HT-29 (cell line): Measurements from ENCODE around the gene PAK1. TPM values are rescaled to one million over a fixed set of nuclear protein-coding genes. Genes with fewer than 3 reads are reported as not detected.
"Not testable (repeated sequence)": the region's sequence is repeated elsewhere in the genome, so short reads cannot be mapped to it uniquely, and the experiment has no call there.

ENCODE experiments used
- DNase-seq: peaks from one replicate; pipeline ENCODE4 v3.0.0-alpha.2; 2015; ENCODE audit warnings: low spot score
- total RNA-seq: library from RNA; depleted of rRNA; stranded (reverse); fragments of >200 nt; shearing (Covaris generic); gene quantifications from 2 replicates; pipeline ENCODE4 v1.2.3, GENCODE V29; 2014; rRNA removed

The PAK1 gene
- total RNA-seq = 64.3 and 71.5 TPM in 2 replicates

DNA sequence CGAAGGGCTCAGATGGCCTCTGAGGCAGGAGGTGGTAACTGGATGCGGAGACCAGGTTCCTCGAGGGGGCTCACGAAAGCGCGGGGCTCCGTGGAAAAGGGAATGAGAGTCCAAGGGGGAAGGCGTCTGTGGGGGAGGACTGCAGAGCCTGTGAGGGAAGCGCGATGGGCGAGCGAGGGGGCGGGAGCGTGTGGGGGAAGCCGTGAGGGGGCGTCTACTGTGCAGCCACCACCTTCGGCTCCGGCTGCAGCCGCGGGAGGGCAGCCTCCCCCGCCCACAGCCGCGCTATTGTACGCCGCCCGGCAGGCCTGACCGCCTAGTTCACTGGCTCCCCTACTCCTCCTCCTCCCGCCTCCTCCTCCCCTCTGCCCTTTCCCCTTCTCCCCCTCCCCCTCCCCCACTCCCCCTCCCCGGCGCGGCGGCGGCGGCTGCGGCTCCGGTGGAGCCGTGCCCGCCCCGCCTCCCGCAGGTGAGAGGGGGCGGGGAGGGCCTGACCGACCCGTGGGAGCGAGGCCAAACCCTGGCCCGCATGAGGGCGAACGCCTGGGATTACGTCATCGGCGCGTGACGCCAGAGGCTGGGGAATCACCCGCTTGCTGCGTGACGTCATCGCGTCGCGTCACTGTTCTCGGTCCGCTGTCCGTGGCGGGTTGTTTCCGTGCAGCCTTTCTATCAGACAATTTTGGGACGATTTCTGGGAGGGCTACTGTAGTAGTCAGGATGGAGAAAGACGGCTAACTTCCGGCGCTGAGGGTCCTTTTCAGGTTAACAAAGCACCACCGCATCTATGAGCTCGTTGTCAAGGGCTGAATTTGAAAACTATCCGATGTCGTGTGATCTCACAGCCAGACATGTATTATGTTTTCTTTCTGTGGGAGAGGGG, at the start of gene PAK1:
Gene PAK1, minus strand, starts transcription at position 294 of the 883 bp plus-strand sequence. CDS start 81,574 bp downstream, outside the sequence.
- peak; percentile 96 for DNase-seq

DNA sequence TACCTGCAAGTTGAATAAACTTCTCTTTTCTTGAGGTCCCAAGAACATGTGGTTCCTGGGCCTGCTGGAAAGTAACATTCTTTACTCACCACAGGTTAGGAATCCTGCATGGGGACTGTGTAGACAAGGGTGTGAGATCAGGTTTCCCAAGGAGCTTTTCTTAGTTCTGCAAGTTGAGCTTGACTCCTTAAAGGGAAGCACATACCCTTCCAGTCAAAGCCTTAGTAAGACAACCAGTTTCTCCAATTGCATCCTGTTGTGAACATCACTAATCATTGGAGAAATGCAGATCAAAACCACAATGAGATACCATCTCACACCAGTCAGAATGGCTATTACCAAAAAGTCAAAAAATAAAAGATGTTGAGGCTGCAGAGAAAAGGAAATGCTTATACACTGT, 48.3 kb upstream of the PAK1 start:
- no peak for DNase-seq

DNA sequence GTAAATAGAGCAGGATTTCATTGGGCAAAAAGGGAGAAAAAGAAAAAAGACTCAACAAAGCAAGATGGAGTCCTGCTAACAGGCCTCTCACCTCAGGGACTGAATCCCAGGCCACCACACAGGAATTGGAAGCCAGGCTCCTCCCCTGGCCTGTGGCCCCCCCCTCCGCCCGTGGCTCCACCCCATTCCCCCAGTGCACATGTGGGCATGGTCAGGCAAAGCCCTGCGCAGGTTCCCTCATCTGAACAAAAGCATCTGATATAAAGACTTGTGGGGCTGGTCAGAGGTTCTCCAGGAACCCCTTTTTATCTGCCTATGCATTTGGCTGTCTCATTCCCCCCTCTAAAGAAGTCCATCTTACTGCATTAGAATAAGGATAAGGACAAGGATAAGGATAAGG, 46.0 kb upstream of the PAK1 start:
- no peak for DNase-seq

DNA sequence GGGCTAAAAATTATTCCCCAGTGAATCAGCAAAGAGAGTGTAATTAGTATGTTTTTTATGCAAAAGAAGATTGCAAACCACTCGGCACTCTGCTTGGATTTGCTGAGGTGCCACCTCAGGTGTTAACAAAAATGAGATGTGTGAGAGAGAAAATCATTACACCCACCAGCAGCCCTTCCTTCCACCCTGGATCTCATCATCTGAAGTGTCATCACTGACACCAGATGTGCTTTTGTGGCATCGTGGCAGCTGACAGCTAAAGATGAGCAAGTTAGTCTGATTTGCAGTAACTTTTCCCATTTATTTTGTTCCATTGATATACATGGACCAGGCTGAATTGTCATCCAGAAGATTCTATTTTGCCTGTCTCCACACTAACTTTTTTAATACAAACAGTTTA, 44.6 kb upstream of the PAK1 start:
- DNase-seq = no peak

DNA sequence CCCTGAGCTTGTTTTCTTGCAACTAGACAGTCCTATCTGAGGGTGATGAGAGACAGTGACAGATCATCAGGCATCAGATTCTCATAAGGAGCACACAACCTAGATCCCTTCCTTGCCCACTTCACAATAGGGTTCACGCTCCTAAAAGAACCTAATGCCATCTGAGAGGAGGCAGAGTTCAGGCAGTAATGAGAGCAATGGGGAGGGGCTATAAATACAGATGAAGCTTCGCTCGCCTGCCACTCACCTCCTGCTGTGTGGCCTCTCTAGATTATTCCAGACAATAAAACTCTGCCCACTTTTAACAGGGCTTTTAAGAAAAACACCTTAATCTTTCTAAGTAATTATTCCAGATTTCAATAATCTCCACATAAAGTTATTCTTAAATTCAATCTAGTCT, 43.9 kb upstream of the PAK1 start:
- DNase-seq = no peak

DNA sequence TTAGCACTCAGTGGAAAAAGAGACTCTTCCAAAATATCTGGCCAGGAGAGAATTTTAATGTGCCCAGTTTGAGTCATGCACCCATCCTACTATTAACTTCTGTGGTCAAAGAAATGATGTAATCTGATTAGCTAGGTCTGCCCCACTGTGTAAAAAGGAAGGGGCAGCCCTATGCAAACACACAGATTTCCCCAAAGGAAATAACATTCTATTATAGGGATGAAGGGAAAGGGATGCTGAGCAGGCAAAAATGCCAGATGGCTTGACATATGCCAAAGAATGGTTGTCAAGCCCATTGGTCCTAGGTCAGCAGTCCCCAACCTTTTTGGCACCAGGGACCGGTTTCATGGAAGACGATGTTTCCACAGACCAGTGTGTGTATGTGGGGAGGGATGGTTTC, 43.3 kb upstream of the PAK1 start:
- DNase-seq = no peak

DNA sequence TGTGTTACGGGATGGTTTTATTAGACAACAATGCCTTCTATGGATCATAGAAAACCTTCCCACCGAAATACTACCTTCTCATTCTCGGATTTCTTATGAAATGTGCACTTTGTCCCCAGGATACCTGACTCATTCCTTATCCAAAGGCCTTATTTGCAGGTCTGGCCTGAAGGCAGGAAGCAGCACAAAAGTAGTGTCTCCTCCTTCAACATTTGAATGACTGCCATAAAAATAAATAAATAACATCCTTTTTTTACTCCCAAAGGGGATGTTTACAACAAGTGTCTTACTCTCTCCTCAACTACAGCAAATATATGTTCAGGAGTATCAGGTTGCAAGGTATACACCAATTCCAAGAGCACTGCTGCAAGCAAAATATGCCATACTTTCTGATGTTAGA, 41.6 kb upstream of the PAK1 start:
- DNase-seq = peak; percentile 88

DNA sequence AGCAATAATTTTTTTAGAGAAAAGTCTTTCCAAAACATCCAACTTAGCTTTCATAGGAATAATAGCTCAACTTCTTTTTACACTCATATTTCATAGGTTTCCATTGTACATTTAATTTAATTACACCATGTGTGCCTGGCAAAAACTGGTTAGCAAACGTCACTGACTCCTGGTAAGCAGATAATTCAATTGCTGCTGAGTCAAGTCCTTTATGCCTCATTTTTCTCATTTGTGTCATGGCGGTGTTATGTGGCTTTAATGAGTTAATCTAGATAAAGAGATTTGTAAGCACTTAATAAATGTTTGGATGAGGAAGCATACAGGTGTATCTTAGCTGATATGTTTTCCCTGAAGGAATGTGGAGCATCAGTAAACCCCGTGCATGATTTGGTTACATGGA, 41.2 kb upstream of the PAK1 start:
- DNase-seq = peak; percentile 11

DNA sequence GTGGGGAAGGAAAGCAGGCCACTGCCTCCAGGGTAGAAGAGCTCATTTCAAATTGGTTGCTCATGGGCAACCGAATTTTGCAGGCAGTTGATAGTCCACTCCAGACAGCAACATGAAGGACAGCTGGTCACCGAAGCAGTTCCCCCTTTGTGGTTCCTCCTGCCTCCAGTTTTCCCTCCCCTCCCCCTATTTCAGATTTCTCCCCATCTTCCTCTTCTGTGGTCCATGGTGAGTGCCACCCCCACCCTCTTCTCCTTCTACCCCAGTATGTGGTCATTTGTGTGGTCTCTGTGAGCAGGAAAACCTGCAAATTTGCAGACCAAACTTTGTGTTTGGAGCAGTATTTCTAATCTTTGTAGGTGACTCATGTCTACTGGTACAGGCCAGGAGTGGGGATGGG, 38.2 kb upstream of the PAK1 start:
- no peak for DNase-seq

DNA sequence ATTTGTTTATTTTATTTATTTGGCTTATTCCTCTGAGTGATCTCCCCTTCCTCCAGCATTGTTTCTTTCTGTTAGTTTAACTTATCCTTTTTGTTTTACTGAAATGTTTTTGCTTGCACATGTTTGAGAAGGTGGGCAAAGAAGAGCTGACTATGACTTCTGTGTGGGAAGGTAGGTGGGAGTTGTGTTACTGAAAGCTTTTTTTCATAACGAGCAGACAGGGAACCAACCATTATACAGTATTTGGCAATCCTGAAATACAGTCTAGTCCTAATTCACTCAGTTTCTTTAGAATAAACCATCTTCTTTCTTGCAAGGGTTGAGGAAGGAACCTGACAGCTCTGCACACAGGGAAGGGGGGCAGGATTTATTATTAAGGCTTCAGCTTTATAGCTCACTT, 37.0 kb upstream of the PAK1 start:
- DNase-seq = no peak

DNA sequence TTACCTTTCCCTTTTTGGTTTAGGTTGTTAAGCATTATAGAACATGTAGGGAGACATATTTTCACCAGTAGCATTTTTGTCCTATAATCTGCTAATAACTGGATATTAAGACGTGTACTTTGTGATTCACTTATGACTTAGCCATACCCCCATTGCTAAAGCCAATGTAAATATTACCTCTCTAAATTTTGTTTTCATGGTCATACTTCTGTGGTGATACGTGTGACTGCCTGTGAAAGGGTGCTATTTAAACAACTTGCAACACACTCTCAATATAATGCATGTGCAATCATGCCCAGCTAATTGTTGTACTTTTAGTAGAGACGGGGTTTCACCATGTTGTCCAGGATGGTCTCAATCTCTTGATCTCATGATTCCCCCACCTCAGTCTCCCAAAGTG, 36.2 kb upstream of the PAK1 start:
- DNase-seq = no peak

DNA sequence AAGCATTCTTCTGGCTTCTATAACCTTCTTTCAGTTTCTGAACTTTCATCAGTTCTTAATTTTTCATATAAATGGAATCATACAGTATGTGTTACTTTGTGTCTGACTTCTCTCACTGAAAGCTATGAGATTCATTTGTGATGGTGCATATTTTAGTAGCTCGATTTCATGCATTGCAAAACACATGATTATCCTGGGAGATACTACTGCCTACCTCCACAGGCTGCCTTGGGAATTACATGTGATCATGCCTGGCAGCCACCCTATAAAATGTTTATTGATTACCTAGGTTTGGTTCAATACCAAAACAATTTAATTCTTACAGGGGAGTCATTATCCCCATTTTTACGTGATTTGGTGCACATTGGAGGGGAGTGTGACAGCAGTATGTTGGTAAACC, 34.1 kb upstream of the PAK1 start:
- peak; percentile 19 for DNase-seq

DNA sequence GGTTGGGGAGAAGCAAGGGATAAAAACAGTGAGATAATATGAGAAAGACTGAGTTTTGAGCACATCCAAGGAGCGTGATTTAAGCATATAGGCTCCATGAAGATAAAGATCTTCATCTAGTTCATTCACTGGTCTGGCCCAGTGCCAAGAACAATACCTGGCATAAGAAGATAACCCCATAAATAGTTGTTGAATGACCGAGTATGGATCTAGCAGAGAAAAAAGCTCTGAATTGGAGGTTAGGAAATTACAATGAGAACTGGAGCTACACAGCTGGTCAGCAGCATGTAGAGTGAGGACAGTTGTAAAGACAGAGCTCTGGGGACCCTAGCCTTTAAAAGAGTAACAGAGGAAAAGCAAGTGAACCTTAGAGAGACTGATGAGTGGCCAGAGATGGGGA, 33.0 kb upstream of the PAK1 start:
- peak; percentile 89 for DNase-seq

DNA sequence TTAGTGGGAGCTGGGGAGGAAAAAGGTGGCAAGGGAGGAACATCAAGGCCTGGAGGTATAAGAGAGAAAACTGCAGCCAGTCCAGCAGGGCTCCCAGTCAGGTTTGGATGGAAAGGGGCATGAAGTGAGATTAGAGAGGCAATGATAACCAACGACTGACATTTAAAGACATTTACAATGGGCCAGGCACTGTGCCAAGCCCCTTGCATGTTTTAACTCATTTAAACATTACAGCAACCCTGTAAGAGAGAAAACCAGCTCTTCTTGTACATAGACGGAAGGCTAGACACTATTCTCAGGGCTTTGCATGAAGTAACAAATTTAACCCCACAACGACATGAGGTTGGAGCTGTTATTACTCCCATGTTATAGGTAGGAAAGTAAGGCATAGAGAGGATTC, 32.1 kb upstream of the PAK1 start:
- DNase-seq = no peak

DNA sequence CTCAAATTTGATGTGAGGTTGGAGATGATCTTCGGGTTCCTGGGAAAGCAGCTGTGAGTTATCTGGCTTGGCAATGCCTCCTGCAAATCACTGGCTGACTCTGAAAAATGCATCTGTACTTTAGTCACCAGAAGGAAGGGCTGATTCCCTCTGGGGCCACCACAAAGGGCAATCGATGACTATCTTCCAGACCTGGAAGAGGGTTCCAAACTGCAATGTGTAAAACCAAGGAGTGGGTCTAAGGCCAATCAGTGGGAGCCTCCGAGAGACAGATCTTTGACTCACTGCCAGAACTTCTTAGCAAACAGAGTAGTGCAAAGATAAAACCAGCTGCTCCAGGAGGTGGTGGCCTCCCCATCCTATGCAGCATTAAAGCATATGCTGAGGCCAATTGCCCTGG, 29.1 kb upstream of the PAK1 start:
- DNase-seq = peak; percentile 28

DNA sequence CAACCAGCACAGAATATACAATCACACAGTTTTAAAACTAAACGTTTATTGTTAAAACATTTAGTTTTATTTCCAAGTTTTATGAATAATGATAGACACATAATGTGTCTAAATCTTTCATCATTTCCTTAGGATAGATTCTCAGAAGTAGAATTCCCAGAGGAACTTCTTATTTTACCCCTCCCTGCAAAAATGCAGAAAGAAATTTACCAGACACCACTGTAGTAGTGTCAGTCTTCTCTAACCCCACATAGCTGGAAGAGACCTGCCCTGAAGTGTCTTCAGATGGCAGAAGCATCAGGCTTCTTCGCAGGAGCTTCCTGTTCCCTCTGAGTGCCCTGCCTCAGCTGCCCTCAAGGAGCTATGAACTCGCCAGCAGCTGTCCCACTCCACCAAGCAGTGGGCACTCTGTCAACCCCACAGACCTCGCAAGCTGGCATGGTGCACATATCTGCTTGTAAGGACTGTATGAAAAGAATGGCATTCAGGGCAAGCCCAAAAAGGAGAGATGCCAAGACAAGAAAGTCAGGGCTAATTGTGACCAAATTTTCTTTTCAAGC, 28.5 kb upstream of the PAK1 start:
- no peak for DNase-seq

DNA sequence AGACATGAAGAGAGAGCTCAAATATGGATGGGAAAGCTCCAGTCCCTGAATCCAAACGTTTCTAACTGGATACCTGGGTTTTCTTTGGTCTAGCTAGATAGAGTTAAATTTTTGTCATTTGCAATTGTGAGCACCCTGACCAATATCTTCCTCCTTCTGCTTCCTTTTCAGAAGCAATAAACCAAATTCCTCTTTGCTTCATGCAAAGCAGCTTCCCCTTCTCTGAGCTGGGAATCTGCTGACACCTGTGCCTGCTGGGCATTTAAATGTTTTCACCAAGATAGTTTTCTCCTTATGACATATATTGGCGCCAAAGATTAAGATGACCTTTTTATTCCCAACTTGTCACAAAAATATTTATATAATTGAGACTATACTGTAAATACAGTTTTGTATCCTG, 27.9 kb upstream of the PAK1 start:
- DNase-seq = no peak

DNA sequence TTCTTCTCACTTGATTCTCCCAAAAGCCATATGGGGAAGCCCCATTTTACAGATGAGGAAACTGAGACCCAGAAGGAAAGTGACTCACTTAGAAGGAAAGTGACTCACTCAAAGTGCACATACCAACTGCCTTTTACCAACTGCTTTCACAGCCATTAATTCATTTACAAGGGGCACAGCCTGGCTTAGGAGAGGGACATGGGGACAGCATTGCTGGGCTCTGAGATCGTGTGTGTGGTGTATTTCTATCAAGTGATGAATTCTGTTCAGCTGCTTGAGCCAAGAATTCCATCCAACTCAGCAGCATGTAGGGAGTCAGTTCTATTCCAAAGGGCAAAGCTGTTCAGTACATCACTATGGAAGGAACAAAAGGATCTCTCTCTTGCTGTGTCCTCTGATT, 23.5 kb upstream of the PAK1 start:
- no peak for DNase-seq

DNA sequence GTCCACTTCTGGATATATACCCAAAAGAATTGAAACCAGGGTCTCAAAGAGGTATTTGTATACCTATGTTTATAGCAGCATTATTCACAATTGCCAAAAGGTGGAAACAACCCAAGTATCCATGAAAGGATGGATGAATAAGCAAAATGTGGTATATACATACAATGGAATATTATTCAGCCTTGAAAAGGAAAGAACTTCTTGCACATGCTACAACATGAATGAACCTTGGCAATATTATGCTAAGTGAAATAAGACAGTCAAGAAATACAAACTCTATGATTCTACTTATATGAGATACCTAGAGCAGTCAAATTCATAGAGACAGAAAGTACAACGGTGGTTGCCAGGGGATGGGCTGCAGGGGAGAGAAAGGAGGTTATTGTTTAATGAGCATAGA, 21.6 kb upstream of the PAK1 start:
- no peak for DNase-seq

DNA sequence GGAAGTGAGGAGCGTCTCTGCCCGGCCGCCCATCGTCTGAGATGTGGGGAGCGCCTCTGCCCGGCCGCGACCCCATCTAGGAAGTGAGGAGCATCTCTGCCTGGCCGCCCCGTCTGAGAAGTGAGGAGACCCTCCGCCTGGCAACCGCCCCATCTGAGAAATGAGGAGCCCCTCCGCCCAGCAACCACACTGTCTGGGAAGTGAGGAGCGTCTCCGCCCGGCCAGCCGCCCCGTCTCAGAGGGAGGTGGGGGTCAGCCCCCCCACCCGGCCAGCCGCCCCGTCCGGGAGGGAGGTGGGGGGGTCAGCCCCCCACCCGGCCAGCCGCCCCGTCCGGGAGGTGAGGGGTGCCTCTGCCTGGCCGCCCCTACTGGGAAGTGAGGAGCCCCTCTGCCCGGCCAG, 16.1 kb upstream of the PAK1 start:
- not testable (repeated sequence) for DNase-seq

DNA sequence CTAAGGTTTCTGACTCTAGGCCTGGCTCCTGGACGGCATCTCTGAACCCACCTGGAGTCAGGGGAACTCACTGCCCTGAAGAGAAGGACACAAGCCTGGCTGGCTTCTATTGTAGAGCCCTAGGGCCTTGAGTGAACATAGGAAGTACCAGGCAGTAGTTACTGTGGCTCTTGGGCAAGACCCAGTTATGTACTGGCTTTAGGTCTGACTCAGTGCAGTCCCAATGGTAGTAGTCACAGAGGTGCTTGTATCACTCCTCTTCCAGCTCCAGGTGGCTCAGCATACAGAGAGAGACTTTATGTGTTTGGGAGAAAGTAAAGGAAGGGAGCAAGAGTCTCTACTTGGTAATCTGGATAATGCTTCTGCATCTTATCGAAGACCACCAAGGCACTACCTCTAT, 13.9 kb upstream of the PAK1 start:
- DNase-seq = no peak

DNA sequence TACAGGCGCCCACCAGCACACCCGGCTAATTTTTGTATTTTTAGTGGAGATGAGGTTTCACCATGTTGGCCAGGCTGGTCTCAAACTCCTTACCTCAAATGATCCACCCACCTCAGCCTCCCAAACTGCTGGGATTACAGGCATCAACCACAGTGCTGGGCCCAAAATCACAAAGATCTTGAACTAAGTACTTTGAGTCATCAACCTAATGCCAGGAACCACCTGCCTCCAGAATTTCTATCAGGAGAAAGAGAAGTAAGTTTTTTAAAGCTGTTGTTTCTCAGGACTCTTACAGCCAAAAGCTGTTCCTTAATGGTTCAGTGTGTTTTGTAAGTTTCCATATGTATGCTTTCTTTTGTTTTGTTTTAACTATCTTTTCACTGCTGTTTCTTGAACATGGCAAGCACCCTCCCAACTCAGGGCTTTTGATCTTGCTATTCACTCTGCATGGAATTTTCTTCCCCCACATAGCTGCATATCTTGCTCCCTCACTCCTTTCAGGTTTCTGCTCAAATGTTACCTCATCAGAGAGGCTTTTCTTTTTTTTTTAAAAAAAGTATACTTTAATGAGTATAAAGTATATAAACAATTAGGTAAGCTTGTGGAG, 6.0 kb upstream of the PAK1 start:
- DNase-seq = no peak

DNA sequence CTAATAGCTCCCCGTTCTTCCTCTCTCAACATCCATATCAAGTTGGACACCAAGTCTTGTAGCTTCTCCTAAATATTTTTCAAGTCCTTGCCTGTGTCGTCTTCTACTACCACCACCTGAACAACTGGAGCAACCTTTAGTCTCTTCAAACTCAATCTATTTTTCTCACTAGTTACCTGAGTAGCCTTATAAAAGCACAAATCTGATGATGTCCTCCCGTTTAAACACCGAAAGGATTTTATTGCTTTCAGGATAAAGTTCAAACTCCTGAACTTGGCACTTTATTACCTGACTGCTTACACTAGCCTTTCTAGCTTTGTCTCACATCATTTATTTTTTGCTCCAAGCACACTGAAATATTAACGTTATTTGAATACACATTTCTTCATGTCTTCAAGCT, 1.3 kb upstream of the PAK1 start:
- peak; percentile 53 for DNase-seq
